ENCODE data around the gene OPN3.

GRCh38 chr1:241614572-241614971 is 25.6 kb downstream of the OPN3 start:
- TF ChIP-seq POLR2AphosphoS5 (IDR thresholded peaks at IDR 0.05; ENCODE audit: borderline replicate concordance, low read depth, low read length) (no peak), FOXP2 (optimal IDR thresholded peaks at IDR 0.05; ENCODE audit: control extremely low read depth, extremely low read length, insufficient read depth) (no peak)
